ENCODE results near the gene UNC50.

DNA sequence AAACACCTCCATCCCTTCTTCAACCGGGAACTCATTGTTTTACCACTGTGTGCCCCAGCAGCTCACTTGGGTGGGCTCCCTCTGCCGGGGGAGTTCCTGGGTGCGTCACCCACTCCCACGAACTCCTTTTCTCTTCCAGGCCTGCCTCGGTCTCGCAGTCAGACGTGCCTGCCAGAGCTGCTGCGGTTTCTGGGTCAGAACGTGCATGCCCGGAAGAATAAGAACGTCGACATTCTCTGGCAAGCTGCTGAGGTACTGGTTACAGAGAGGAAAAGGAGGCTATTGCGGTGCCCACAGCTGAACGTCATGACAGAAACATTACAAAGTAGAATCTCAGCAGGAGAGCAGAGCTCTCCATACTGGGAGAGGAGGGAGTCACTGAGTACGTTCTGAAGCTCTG, 35.7 kb upstream of the UNC50 start:
- TF ChIP-seq, protein P1, sequence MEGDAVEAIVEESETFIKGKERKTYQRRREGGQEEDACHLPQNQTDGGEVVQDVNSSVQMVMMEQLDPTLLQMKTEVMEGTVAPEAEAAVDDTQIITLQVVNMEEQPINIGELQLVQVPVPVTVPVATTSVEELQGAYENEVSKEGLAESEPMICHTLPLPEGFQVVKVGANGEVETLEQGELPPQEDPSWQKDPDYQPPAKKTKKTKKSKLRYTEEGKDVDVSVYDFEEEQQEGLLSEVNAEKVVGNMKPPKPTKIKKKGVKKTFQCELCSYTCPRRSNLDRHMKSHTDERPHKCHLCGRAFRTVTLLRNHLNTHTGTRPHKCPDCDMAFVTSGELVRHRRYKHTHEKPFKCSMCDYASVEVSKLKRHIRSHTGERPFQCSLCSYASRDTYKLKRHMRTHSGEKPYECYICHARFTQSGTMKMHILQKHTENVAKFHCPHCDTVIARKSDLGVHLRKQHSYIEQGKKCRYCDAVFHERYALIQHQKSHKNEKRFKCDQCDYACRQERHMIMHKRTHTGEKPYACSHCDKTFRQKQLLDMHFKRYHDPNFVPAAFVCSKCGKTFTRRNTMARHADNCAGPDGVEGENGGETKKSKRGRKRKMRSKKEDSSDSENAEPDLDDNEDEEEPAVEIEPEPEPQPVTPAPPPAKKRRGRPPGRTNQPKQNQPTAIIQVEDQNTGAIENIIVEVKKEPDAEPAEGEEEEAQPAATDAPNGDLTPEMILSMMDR (IDR thresholded peaks at IDR 0.05; ENCODE audit: borderline replicate concordance, extremely low read depth, low read length, poor library complexity, severe bottlenecking), result no peak
- no peak for TF ChIP-seq EZH2 (IDR thresholded peaks at IDR 0.05; ENCODE audit: borderline replicate concordance, low read depth, low read length, severe bottlenecking)
